LHCN-M2 (cell line): ENCODE results near the gene TFF1. TPM values are rescaled to one million over a fixed set of nuclear protein-coding genes. Genes with fewer than 3 reads are reported as not detected.
"Not testable (repeated sequence)": the region's sequence is repeated elsewhere in the genome, so short reads cannot be mapped to it uniquely, and the experiment has no call there.

Experiments used
- DNase-seq: peaks from one replicate; pipeline ENCODE4 v3.0.0-alpha.2; 2012; ENCODE audit warnings: low read depth
- polyA plus RNA-seq: library from polyadenylated mRNA; unstranded; fragments of >200 nt; gene quantifications from one replicate; pipeline ENCODE4 v1.2.1, GENCODE V29; 2012; ENCODE audit warnings: missing spikeins
- total RNA-seq: library from RNA; depleted of rRNA; stranded (reverse); fragments of >200 nt; gene quantifications from 2 replicates; pipeline ENCODE4 v1.2.3, GENCODE V29; 2014; rRNA removed

Gene TFF1
- not detected in 2 replicates for total RNA-seq
- not detected for polyA plus RNA-seq

DNA sequence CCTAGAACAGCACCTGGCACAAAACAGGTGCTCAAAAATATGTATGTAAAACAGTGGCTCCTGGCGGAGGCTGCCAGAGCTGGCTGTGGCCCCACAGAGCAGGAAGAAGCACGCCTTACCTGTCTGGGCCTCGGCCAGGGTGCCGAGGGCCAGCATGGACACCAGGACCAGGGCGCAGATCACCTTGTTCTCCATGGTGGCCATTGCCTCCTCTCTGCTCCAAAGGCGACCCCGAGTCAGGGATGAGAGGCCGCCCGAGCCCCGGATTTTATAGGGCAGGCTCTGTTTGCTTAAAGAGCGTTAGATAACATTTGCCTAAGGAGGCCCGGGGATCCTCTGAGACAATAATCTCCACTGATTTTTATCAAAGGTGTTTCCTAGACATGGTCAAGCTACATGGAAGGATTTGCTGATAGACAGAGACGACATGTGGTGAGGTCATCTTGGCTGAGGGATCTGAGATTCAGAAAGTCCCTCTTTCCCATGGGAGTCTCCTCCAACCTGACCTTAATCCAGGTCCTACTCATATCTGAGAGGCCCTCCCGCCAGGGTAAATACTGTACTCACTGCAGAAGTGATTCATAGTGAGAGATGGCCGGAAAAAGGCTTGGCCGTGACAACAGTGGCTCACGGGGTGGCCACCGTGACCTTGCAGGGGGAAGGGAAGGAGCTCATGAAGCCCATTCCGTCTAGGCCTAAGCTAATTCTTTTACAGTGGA is at the start of gene TFF1:
TSS of gene TFF1 (minus strand) at position 244 of the 719 bp plus-strand sequence. CDS start at position 204, 40 bp downstream.
- no peak for DNase-seq

DNA sequence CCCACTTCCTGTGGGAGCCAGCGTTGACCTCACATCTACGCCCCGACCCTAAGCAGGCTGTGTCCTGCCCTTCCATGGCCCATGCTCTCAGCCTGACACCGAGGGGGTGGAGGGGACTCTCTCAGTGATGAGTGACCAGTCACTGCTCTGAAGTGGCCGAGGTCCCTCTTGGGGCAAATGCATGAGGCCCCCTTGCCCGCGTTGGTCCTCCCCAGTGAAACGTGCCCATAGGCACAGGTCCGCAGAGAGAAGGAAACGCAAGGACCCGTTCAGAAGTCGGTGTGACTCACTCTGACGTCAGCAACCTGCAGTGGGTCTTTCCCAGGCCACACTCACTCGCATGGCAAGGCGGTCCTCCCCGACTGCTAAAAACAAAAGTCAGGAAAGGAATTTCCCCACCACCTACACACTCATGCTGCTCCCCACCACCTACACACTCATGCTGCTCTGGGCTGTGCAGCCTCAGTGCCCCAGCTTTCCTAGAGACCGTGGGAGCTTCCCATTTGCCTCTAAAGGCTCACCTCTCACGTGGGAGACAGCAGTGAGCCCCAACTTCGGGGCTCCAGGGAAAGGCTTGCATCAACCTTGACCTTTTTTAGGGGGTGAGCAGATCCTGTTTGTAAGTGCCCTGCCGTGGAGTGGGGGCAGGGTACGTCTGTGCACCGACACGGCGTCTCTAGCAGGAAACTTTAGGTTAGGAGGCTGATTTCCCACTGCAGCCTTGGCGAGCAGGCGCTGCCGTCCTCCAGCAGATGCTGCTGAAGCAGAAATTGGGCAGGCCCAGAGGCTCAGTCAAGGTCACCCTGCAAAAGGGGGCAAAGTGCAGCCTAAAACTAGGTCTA is 48.8 kb upstream of the TFF1 start:
- DNase-seq, result no peak

DNA sequence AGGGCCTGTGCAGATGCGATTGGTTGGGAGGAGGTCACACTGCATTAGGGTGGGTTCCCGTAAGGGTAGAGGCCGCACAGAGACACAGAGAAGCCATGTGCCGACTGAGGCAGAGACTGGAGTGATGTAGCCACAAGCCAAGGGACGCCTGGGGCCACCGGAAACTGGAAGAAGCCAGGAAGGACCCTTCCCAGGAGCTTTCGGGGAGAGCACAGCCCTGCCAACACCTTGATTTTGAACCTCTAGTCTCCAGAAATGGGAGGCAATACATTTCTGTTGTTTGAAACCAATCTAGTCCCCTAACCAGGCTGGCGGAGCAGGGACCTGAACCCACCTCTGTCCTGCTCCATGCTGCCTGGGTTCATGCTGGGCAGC is 48.2 kb upstream of the TFF1 start:
- no peak for DNase-seq

DNA sequence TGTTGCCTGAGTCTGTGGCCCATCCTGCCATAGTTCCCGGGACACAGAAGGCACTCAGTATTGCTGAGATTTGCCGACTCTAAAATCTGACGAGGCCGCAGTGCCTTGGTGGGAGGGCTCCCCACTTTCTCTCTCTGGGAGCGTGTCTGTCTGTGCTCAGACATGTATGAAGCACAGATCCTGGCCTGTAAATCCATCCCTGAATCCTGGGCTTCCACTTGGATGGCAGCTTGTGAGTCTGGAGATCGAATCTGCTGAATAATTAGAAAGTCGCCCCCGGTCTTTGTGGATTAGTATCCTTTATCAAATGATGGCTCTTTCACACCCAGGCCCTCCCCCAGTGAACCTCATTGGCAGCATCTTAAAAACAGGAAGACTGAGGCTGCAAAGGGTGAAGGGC is 47.7 kb upstream of the TFF1 start:
- DNase-seq, result no peak

DNA sequence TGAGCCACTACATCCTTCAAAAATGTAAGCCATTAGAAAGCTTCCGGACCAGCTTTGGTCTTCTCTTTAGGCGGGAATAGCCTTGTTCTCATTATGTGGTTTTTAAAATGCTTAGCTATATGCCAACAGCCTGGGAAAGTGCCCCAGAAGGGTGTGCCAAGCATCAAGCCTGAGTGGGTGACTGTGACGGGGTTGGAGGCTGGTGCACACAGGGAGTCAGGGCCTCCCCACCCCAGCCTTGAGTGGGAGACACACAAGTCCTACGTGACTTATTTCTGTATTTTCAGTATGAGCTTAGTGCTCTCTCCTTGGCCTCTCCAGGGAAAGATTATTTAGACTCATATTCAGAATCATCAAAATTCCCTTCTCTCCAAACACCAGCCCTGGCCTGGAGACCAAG is 47.2 kb upstream of the TFF1 start:
- no peak for DNase-seq

DNA sequence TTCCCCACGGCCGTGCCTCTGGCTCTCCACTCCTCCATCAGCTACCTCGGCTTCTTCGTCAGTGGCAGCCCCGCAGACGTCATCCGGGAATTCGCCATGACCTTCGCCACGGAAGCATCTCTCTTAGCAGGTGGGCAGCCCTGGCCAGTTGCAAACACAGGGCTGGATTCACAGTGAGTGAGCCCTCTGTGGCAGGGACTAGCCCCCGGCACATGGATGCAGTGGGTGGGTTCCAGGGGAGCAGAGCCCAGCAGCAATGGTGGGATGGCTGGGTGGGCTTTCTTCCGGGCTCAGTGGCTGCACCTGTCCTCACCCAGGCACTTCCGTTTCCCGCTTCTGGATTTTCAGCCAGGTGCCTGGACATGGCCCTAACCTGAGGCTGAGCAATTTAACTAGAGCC is 46.8 kb upstream of the TFF1 start:
- DNase-seq, result no peak

DNA sequence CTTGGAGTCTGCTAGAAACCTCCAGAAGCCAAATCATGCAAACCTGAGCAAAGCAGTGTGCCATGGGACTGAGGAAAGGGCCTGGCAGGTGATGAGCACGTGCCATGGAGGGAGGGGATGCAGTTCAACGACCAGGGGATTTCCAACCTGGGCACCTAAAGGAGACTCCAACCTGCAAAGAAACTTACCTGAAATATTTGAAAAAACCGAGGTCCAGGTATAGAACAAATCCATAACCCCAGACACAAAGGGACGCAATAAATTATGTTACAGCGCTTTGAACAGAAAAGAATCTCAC is 46.2 kb upstream of the TFF1 start:
- no peak for DNase-seq

DNA sequence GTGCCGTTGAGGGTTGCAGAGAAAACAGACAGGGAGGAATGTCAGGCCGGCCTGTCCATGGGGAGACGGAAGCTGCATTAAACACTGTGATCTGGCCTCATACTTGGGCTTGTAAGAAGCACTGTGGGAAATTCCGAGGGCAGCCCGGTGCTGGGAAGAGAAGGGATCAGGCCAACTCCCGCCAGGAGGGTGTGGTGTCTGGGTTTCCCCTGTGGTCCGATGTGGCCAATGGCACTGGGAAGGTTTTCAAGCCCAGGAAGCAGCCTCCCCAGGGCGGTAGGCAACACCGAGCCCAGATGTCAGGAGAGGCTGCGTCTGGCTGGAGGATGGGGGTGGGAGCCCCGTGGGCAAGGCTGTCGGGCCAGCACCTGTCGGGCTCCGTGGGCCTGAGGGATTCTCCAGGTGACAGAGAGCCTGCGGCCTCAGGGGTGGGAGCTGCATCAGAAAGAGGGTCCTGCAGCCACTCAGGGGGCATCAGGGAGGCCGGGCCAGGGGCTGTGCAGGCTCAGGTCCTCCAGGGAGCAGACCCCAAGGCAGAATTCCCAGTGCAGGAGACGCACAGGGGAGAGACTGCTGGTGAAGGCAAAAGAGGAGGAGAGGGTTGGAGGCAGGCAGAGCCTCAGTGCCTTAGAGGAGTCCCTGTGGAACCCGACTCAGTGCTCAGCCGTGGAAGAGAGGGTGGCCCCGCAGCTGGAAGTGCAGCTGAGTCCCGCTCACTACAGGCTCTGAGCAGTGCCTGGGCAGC is 45.7 kb upstream of the TFF1 start:
- DNase-seq, result no peak

DNA sequence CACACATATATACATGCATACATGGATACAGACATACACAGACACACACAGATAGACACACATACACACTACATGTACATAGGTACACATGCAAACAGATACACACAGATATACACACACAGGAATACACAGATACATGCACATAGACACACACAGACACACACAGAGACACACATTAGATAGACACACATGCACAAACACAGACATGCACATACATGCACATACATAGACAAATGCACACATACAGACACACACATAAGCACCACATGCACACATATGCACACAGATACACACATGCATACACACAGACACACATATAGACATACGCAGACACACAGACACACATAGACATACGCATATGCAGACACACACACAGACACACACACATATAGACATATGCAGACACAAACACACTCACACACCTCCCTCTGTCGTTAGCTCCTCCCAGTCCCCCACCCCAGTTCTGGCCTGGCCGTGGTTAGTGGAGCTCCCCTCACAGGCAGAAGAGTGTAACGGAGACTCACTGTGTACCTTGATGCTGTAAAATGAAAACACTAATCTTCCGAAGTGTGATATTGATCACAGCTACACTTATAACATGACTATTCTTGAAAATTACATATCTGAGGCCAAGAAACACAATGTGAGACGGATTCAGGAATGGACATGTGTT is 45.0 kb upstream of the TFF1 start:
- no peak for DNase-seq

DNA sequence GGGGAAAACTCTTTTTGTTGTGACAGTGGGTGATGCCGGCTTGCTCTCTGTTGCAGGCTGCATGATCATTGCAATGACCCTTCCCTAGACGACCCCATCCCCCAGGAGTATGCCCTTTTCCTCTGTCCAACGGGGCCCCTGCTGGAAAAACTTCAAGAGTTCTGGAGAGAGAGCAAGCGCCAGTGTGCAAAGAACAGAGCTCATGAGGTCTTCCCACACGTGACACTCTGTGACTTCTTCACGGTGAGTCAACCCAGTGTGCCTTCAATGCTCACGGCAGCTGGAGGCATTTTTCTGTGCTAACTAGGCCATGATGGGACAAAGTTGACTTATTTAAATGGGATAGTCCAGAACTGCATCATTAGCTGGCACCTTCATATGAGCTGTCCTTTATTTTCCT is 43.0 kb upstream of the TFF1 start:
- DNase-seq, result no peak

DNA sequence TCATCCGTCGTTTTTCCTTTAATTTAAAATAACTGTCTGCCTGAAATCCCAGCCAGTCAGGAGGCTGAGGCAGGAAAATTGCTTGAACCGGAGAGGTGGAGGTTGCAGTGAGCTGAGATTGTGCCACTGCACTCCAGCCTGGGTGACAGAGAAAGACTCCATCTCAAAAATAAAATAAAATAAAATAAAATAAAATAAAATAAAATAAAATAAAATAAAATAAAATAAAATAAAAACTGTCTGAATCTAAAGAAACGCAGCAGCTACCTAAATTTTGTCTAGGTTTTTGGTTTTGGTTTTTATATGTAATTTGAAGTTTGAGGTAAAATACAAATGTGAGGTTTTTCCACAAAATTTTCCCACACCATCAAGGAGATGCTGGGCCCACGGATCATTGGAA is 42.4 kb upstream of the TFF1 start:
- DNase-seq, result not testable (repeated sequence)

DNA sequence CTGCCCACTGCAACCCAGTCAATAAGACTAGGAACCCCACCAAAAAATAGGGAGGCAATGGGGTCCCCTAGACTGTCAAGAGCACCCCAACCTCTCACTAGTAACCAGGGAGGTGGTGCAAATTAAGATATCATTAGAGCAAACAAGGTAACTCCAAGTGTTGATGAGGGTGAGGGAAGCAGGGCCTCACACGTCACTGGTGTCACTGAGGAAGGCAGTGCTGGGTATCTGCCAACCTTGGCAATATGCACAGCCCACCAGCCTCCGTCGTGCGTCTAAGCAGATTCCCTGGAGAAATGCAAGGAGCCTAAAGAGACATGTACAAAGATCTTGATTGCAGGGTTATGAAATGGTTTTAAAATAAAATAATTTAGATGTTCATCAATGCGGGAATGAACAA is 41.1 kb upstream of the TFF1 start:
- no peak for DNase-seq

DNA sequence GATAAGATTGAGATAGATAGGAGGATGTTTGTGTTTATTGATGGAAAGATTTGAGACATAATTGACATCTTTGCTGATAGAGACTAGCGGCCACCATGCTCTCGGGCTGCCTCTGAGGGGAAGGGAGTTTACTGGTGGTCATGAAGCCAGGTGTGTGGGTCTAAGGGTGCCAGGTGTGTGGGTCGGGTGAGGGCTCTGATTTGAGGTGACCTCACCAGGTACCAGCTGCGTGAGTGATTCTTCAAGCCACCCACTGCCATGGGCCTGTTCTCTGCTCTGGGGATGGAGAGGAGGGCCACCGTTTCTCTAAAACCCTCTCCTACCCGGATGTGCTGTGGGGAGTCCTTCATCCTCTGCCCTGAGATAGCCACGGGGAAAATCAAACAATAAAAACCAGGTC is 40.5 kb upstream of the TFF1 start:
- DNase-seq, result no peak

DNA sequence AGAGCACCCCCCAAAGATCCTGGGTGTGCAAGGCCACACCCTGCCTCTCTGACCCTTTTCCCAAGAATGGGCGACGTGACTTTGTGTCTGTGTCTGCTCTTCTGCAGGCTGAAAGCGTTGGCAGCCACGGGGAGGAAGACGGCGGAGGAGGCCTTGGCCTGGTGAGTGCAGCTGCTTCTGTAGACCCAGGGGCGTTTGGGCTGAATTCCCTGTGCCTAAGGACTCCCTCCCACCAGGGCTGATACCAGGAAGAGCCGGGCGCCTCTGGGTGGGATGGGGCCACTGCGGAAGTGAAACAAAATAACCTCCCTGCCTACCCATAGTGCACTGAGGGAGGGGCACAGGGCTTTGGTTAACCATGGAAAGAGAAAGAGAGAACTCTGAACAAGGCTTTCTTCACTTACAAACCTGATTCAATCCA is 39.9 kb upstream of the TFF1 start:
- DNase-seq, result no peak

DNA sequence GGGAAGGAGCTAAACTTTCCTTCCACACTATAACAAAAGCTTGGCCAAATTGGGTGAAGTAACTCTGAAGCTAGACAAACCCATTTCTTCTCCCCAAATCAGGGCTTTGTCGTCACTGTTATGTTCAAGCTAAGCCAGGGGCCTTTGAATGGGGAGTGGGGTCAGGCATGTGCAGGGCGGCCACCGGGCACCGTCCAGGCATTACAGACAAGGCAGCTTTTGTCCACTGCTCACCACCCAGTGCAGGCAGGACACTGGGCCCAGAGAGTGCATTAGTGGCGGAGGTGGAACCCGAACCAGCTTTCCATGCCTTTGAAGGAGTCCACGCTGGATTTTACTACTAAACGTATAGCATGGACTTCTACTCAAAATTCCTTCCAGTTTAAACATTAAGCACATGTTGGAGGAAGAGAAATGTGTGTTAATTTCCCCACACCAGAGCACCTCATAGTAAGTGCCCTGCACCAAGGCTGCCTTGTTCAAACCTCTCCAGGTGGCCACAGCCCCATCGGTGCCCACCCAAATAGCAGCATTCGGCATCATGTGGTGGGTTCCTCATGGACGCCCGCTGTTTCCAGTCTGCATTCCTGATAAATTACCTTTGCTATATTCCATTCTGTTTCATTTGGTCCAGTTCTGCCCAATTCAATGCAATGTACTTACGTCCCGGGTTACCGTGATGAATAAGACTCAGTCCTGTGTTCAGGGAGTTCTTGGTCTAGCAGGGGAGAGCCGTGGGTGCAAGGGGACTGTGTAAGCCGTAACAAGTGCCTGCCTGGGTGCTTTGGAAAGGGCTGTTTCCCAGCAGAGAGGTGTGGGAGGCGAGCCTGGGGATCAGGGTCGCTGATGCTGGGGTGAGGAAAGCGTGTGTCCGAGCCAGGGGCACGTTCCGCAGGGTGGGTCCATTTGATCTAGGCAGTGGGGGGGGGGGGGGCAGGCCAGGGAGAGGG is 39.0 kb upstream of the TFF1 start:
- DNase-seq, result no peak

DNA sequence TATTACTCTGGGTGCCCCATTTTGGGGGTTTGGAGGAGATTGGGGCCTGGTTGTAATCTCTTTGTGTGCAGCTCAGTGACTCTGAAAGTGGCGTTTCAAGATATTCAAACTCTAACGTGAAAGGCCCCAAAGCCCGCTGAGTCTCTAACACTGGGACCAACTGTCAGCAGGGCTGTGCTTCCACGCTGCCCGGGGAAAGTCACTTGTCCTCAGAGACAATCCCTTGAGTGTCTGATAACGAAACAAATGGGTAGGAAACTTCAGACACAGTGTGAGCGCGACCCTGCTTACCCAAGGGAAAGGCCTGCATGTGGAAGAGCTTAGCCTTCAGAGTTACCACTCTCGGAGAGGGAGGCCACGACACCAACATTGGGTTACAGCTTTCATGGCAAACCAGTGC is 38.2 kb upstream of the TFF1 start:
- no peak for DNase-seq

DNA sequence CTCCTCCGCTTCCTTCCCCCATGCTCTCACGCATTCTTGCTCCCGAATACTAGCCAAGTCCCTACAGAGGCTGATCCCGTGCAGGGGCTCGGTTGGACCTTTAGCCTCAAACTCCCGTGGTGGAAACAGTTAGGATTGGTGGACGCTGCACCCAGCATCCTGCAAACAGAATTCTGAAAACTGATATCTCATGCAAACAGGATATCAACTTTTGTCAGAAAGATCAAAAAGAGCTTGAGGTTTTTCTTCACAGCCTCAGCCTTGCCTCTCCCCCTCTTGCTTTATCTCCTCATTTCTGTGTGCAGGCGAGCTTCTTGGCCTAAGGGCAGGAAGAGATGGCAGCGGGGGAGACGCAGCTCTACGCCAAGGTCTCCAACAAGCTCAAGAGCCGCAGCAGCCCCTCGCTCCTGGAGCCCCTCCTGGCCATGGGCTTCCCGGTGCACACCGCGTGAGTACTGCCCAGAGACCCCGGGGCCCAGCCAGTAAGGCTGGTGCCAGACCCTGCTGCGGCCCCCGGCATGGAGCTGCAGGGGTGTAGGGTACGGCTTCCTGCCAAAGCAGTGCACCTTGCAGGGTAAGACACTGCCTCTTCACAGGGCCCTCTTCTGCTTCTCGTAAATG is 37.4 kb upstream of the TFF1 start, which contains the start of gene UBASH3A:
TSS of gene UBASH3A (plus strand) at position 292 of the 621 bp plus-strand sequence. CDS start at position 336, 44 bp downstream.
- no peak for DNase-seq

DNA sequence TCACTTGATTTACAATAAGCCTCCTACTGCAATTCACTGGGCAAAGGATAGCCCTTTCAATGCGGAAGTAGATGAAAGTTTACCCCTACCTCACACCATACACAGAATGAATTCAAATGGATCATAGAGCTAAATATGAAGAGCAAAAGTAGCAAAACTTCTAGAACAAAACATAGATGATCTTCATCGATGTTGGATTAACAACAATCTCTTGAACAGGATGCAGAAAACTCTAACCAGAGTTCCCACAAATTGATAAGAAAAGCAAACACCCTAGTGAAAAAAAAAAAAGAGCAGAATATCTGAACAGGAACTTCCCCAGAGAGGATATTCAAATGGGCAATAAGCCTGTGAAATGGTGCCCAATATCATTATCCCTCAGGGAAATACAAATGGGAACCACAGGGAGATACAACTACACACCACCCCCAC is 35.5 kb upstream of the TFF1 start:
- DNase-seq, result no peak

DNA sequence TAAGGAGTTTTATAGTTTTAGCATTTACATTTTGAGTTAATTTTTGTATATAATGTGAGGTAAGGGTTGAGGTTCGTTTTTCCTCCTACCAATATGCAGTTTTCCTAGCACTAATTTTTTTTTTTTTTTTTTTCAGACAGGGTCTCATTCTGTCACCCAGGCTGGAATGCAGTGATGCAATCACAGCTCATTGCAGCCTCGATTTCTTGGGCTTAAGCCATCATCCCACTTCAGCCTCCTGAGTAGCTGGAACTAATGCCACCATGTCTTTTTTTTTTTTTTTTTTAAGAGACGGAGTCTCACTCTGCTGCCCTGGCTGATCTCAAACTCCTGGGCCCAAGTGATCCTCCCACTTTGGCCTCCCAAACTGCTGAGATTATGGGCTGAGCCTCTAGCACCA is 34.8 kb upstream of the TFF1 start:
- no peak for DNase-seq

DNA sequence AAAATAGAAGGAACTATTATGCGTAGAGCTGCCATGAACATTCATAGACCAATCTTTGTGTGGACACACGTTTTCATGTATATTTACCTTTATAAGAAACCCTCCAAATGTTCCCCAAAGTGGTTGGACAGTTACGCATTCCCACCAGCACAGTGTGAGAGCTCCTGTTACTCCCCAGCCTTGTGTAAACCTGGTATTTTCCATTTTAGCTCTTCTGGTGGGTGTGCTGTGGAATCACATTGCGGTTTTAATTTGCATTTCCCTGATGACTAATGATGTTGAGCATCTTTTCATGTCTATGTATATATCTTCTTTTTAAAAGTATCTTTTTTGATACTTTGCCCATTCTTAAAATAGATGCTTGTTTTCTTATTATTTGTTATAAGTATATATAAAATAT is 34.2 kb upstream of the TFF1 start:
- no peak for DNase-seq
